A549 treated with DMSO at 1 μM for 4 hours (cell line): Measurements from ENCODE around the gene SAYSD1. TPM values are rescaled to one million over a fixed set of nuclear protein-coding genes. Genes with fewer than 3 reads are reported as not detected.

ENCODE experiments used
- total RNA-seq: library from RNA; stranded (reverse); fragments of 200-300 nt; extraction: Qiagen RNA extraction; gene quantifications from 5 replicates; pipeline ENCODE4 v1.2.3, GENCODE V29; 2022; ENCODE audit warnings: low read depth

Gene SAYSD1, protein sequence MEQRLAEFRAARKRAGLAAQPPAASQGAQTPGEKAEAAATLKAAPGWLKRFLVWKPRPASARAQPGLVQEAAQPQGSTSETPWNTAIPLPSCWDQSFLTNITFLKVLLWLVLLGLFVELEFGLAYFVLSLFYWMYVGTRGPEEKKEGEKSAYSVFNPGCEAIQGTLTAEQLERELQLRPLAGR
- 5.3 to 7.4 TPM (median 6.8 TPM) in 5 replicates for total RNA-seq

DNA sequence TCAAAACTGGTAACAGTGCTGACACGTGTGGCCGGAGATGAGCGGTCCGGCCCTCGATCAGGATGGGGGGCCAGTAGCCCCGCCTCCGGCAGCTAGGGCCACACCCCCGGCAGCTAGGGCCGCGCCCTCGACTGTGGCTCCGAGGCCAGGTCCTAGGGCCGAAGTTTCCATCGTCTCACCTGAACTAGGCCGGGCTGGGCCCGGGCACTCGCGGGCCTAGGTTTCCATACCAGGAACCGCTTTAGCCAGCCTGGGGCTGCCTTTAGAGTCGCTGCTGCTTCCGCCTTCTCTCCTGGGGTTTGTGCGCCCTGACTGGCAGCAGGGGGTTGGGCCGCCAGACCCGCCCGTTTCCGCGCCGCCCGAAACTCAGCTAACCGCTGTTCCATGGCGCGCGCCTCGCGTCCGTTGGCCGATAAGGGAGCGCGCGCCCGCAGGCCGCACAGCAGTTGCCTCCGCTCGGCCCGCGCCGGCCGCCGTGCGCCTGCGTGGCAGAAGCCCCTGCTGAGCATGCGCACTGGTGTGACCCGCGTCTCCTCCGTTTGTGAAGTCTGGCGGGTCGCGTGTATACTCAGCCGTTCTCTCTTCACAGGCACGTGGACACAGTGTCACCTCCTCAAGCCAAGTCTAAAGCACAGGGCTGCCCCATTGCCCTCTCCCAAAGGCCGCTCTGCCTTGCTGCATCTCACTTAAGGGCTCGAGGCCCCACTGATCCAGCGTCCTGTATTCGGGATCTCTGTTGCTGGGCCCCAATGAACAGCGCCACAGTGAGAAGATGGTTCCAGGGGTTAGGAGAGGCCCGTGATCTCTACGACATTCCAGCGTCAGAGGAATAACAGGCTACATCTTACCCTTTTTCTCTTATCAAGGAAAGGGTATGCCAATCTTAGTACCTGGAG is at the start of gene SAYSD1:
SAYSD1 (minus strand) TSS at position 483 of the 896 bp plus-strand sequence; CDS start at position 386, 97 bp downstream.

Other genes starting within 250 kb of the SAYSD1 start
- gene GLP1R, start 66.4 kb downstream of the SAYSD1 start, total RNA-seq, result not detected in 5 replicates
- gene KCNK5, start 114.3 kb upstream of the SAYSD1 start, total RNA-seq, result 1.00 to 1.5 TPM (median 1.4 TPM) in 5 replicates
- gene KCNK17, start 199.2 kb upstream of the SAYSD1 start, total RNA-seq, result not detected in 5 replicates
- gene KCNK16, start 207.5 kb upstream of the SAYSD1 start, total RNA-seq, result not detected in 5 replicates